HepG2 (cell line): ENCODE results near the gene FAM216A. TPM values are rescaled to one million over a fixed set of nuclear protein-coding genes. Genes with fewer than 3 reads are reported as not detected.

Source experiments
- ATF7 ChIP-seq, 2 experiments: fragments of 450-650 bp in 1 of 2; sonication (generic) in 1 of 2; formaldehyde crosslinking in 1 of 2; IDR thresholded peaks; 2 replicates each; pipeline versions ENCODE4 v1.4.0 to v1.6.1; 2016 to 2020; ENCODE audit warnings: antibody characterized with exemption in 1 of 2, mild to moderate bottlenecking in 1 of 2, missing genetic modification reagents in 1 of 2
- ATM ChIP-seq: fragments of 450-650 bp; IDR thresholded peaks from 2 replicates; pipeline ENCODE4 v1.7.1; 2017; ENCODE audit warnings: mild to moderate bottlenecking, borderline replicate concordance
- BHLHE40 ChIP-seq: IDR thresholded peaks from 2 replicates; pipeline ENCODE4 v1.6.1; 2011; ENCODE audit warnings: low read length, improper control_type of control experiment
- DRAP1 ChIP-seq: IDR thresholded peaks from 2 replicates; pipeline ENCODE4 v1.6.1; 2016; ENCODE audit warnings: missing genetic modification reagents, missing compliant biosample characterization
- IKZF5 ChIP-seq: IDR thresholded peaks from 2 replicates; pipeline ENCODE4 v1.6.1; 2018; ENCODE audit warnings: missing genetic modification reagents, mild to moderate bottlenecking, missing compliant biosample characterization
- KDM5A ChIP-seq: fragments of 200-600 bp; sonication (generic); IDR thresholded peaks from 2 replicates; pipeline ENCODE4 v1.7.0; 2018; ENCODE audit warnings: antibody characterized with exemption, mild to moderate bottlenecking, low read length, borderline replicate concordance
- KIAA2018 ChIP-seq: sonication (generic); formaldehyde crosslinking; IDR thresholded peaks from 2 replicates; pipeline ENCODE4 v1.5.0; 2020; ENCODE audit warnings: mild to moderate bottlenecking, missing genetic modification reagents, borderline replicate concordance
- MATR3 ChIP-seq: sonication (generic); formaldehyde crosslinking; IDR thresholded peaks from 2 replicates; pipeline ENCODE4 v1.4.0; 2020; ENCODE audit warnings: missing genetic modification reagents
- PREB ChIP-seq: sonication (generic); formaldehyde crosslinking; IDR thresholded peaks from 2 replicates; pipeline ENCODE4 v1.4.0; 2020; ENCODE audit warnings: missing genetic modification reagents
- TRIM24 ChIP-seq: sonication (generic); formaldehyde crosslinking; IDR thresholded peaks from 2 replicates; pipeline ENCODE4 v1.8.0; 2022; ENCODE audit warnings: mild to moderate bottlenecking, missing genetic modification reagents
- ZFY ChIP-seq: sonication (generic); formaldehyde crosslinking; IDR thresholded peaks from 2 replicates; pipeline ENCODE4 v1.4.0; 2020; ENCODE audit warnings: missing genetic modification reagents
- ZHX1 ChIP-seq: sonication (generic); formaldehyde crosslinking; IDR thresholded peaks from 2 replicates; pipeline ENCODE4 v1.8.1; 2022; ENCODE audit warnings: low read depth, mild to moderate bottlenecking, missing genetic modification reagents
- ZNF367 ChIP-seq: sonication (generic); formaldehyde crosslinking; IDR thresholded peaks from 2 replicates; pipeline ENCODE4 v1.4.0; 2020; ENCODE audit warnings: missing genetic modification reagents, borderline replicate concordance
- polyA plus RNA-seq, 8 experiments: library from polyadenylated mRNA; depleted of rRNA in 3 of 8; stranded (reverse) in 7 of 8; unstranded in 1 of 8; fragments of >200 nt; fragmentation: Illumina TruSeq in 4 of 8; extraction: Trizol in 4 of 8; gene quantifications; 2 replicates each; pipeline versions ENCODE4 v1.2.1 to v1.2.3, GENCODE V29; 2011 to 2016; ENCODE audit warnings: low read depth in 4 of 8, missing spikeins in 1 of 8, mixed read lengths in 1 of 8; ENCODE audit not compliant: insufficient read depth in 1 of 8
- total RNA-seq, 5 experiments: library from RNA; depleted of rRNA; stranded (reverse); fragments of >200 nt; fragmentation: Illumina TruSeq; extraction: Trizol; gene quantifications; 2 replicates each; pipeline ENCODE4 v1.2.3, GENCODE V29; 2016; ENCODE audit warnings: low read depth in 1 of 5

Gene FAM216A
- total and polyA plus RNA-seq, 2 of the 13 experiments (the other 11 are each of a cell fraction or from before 2014, with no cell fraction given): 20.3 to 31.2 TPM

- peak; percentile 54; the same call in 1 of the 2 replicates for TF ChIP-seq KIAA2018 (CRISPR knock-in tag)
- TF ChIP-seq TRIM24: no peak
- TF ChIP-seq DRAP1: peak; percentile 89
- TF ChIP-seq ATM: no peak
- peak; percentile 93 for TF ChIP-seq ZHX1 (CRISPR knock-in tag)
- peak; percentile 98 for TF ChIP-seq ZFY
- peak; percentile 73 for TF ChIP-seq BHLHE40
- peak; percentile 83 for TF ChIP-seq KDM5A
- TF ChIP-seq IKZF5 (CRISPR knock-in tag): peak; percentile 92
- no peak for TF ChIP-seq PREB (CRISPR knock-in tag)
- peak; percentile 54; the same call in 1 of the 2 replicates for TF ChIP-seq ZNF367 (CRISPR knock-in tag)
- TF ChIP-seq MATR3 (CRISPR knock-in tag): no peak
- no peak for TF ChIP-seq ATF7 (IDR thresholded peaks at IDR 0.05)
- TF ChIP-seq ATF7 (CRISPR knock-in tag; IDR thresholded peaks at IDR 0.05): peak; percentile 86
Observed at GRCh38 chr12:110501752-110502738, 33.4 kb downstream of the FAM216A start, which contains the start of the genes RAD9B and VPS29 (continued).
